MCF 10A (cell line): ENCODE results near the gene HIGD1C. TPM values are rescaled to one million over a fixed set of nuclear protein-coding genes. Genes with fewer than 3 reads are reported as not detected.

Experiments used
- BruUV-seq: library from RNA; stranded (reverse); fragments of 400-500 nt; replicated peaks from 2 replicates; lab custom pipeline; 2021; lab: Mats Ljungman, UMichigan
- CTCF ChIA-PET: fragments of 300-600 bp; sonication (Branson Sonifier 250); formaldehyde crosslinking; extraction: SDS; loops from one replicate; lab custom pipeline; 2021; ENCODE audit warnings: antibody characterized with exemption, inconsistent platforms; lab: Yijun Ruan, JAX
- POLR2A ChIA-PET: fragments of 300-600, 350-650 bp; sonication (Branson Sonifier 250); formaldehyde crosslinking; extraction: SDS; loops from one replicate; lab custom pipeline; 2020; ENCODE audit warnings: antibody characterized with exemption, inconsistent platforms; lab: Yijun Ruan, JAX
- DNase-seq: peaks from one replicate; pipeline ENCODE4 v3.0.0-alpha.2; 2018; ENCODE audit not compliant: unreplicated experiment
- H3K27ac Mint-ChIP-seq: one replicate; pipeline ENCODE4 v1.8.0; 2022; ENCODE audit warnings: mild to moderate bottlenecking, low read depth, mixed read lengths; ENCODE audit not compliant: unreplicated experiment
- H3K27me3 Mint-ChIP-seq: one replicate; pipeline ENCODE4 v1.8.0; 2022; ENCODE audit warnings: mixed read lengths; ENCODE audit not compliant: insufficient read depth, unreplicated experiment
- H3K36me3 Mint-ChIP-seq: one replicate; pipeline ENCODE4 v1.8.0; 2022; ENCODE audit warnings: mild to moderate bottlenecking, moderate library complexity, mixed read lengths; ENCODE audit not compliant: insufficient read depth, unreplicated experiment
- H3K4me1 Mint-ChIP-seq: one replicate; pipeline ENCODE4 v1.8.0; 2022; ENCODE audit warnings: mixed read lengths; ENCODE audit not compliant: insufficient read depth, unreplicated experiment
- H3K4me3 Mint-ChIP-seq: one replicate; pipeline ENCODE4 v1.8.0; 2022; ENCODE audit warnings: mild to moderate bottlenecking, moderate library complexity, mixed read lengths; ENCODE audit not compliant: unreplicated experiment
- H3K9me3 Mint-ChIP-seq: one replicate; pipeline ENCODE4 v1.8.0; 2022; ENCODE audit warnings: mixed read lengths; ENCODE audit not compliant: unreplicated experiment
- CTCF ChIP-seq: fragments of 200-600 bp; IDR thresholded peaks from one replicate; pipeline ENCODE4 v1.8.0; 2022; ENCODE audit warnings: antibody characterized with exemption, mild to moderate bottlenecking; ENCODE audit not compliant: unreplicated experiment
- intact Hi-C: fragments of 100-400 bp; cut with micrococcal nuclease; formaldehyde crosslinking; loops from 2 replicates; pipeline ENCODE4 v1.14.1; 2022
- total RNA-seq: library from RNA; stranded (reverse); gene quantifications from 2 replicates; pipeline ENCODE4 v1.2.3, GENCODE V29; 2022

Gene HIGD1C
- total RNA-seq, 1 experiment from 2014 or later = not detected

- Mint-ChIP-seq H3K27me3 (no peaks in the 10 kb centered on the region), H3K27ac (no peak overlapping the region), H3K36me3 (peaks cover 8% of the 10 kb centered on the region), H3K4me3 (no peak overlapping the region), H3K9me3 (no peaks in the 10 kb centered on the region), H3K4me1 (peaks cover 11% of the 10 kb centered on the region)
- ChIA-PET CTCF (interaction anchor here (0.6 to 2.4 kb wide), 2 partner anchors 156 to 167 kb away, joined by 4 to 11 read pairs; no protein-coding TSS in a partner anchor), POLR2A (interaction anchor here (0.9 to 9.3 kb wide), 6 partner anchors 21 to 216 kb away, joined by 3 to 132 read pairs (median 4); partner anchors contain the start of gene SLC11A2)
- intact Hi-C loops = no loop called here
- no TSS peak for BruUV-seq
- peak; percentile 40 for DNase-seq
- no peak for TF ChIP-seq CTCF
Measured at GRCh38 chr12:50981319-50982239, 29.2 kb downstream of the HIGD1C start.

GRCh38 chr12:50984586-50985298 is 32.4 kb downstream of the HIGD1C start:
- DNase-seq = no peak
- peak overlapping the region; percentile 24 for H3K27ac Mint-ChIP-seq
- H3K36me3 Mint-ChIP-seq = peaks cover 38% of the 10 kb centered on the region
- no peak overlapping the region for H3K4me3 Mint-ChIP-seq
- ChIA-PET CTCF (interaction anchor here (0.5 to 6.3 kb wide), 18 partner anchors 12 to 357 kb away, joined by 3 to 122 read pairs (median 5); partner anchors contain the start of gene ATF1), POLR2A (interaction anchor here (0.9 to 9.3 kb wide), 15 partner anchors 13 to 480 kb away, joined by 3 to 132 read pairs (median 4); partner anchors contain the start of genes ATF1, DIP2B and SLC11A2)
- no peaks in the 10 kb centered on the region for H3K9me3 Mint-ChIP-seq
- H3K27me3 Mint-ChIP-seq = no peaks in the 10 kb centered on the region
- BruUV-seq = no TSS peak
- intact Hi-C loops = no loop called here
- H3K4me1 Mint-ChIP-seq = peaks cover 11% of the 10 kb centered on the region
- TF ChIP-seq CTCF = no peak

- no peaks in the 10 kb centered on the region for H3K27me3 Mint-ChIP-seq
- H3K4me1 Mint-ChIP-seq = peaks cover 11% of the 10 kb centered on the region
- peaks cover 44% of the 10 kb centered on the region for H3K36me3 Mint-ChIP-seq
- H3K4me3 Mint-ChIP-seq = no peak overlapping the region
- intact Hi-C loops = no loop called here
- H3K27ac Mint-ChIP-seq = peak overlapping the region; percentile 24
- no peaks in the 10 kb centered on the region for H3K9me3 Mint-ChIP-seq
- ChIA-PET CTCF (interaction anchor here (0.5 to 6.3 kb wide), 25 partner anchors 13 to 481 kb away, joined by 3 to 122 read pairs (median 5); partner anchors contain the start of genes ATF1 and DIP2B), POLR2A (interaction anchor here (0.9 to 9.3 kb wide), 15 partner anchors 13 to 480 kb away, joined by 3 to 132 read pairs (median 4); partner anchors contain the start of genes ATF1, DIP2B and SLC11A2)
- DNase-seq = peak; percentile 41
- BruUV-seq = no TSS peak
- no peak for TF ChIP-seq CTCF
Measured at GRCh38 chr12:50985322-50985721, 33.0 kb downstream of the HIGD1C start.
